ENCODE measurements around the gene LRRC36.

The LRRC36 gene

DNA sequence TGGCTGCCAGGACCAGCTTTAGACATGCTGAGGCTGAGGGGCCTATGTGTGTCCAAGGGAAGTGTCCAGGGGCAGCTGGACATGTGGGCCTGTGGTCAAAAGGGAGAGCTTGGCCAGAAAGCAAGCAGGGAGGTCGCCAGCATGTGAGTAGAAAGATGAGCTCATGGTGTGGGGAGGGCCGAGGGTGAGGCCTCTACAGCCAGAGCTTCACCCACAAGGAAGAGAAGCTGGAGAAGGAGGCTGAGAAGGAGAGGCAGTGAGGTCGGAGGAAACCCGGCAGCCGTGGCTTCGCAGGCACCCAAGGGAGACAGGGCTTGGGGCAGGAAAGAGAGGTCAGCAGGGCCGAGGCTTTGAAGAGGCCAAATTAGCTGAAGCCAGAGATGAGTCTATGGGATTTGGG is 100.3 kb downstream of the LRRC36 start:
- no peak for DNase-seq

DNA sequence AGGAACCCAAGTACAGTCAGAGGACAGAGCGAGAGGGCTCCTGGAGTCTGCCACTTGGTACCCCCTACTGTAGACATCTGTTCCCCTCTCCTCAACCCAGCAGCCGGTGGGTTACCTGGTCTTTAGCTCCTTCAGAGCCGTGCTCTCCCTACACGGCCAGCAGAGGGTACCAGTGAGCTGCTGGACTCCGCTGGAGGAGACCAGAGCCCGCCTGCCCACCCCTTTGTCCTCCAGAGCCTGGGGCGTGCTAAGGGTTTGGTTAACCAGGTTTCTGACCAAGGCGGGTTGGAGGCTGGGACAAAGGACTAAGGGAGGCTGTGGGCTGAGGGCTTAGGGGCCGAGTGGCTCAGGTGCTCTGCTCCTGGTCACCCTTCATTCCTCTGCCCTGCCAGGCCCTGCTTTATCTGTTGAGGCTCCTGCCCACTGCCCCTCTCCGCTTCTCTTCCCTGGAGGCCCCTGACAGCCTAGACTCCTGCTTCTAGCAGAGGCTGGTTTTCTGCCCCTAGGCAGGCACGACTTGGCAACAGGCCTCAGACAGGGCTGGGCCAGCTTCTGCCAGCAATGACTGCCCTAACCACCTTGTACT is 101.6 kb downstream of the LRRC36 start:
- peak in 8 of 14 donors; percentile 19 to 65 (median 27) for DNase-seq

DNA sequence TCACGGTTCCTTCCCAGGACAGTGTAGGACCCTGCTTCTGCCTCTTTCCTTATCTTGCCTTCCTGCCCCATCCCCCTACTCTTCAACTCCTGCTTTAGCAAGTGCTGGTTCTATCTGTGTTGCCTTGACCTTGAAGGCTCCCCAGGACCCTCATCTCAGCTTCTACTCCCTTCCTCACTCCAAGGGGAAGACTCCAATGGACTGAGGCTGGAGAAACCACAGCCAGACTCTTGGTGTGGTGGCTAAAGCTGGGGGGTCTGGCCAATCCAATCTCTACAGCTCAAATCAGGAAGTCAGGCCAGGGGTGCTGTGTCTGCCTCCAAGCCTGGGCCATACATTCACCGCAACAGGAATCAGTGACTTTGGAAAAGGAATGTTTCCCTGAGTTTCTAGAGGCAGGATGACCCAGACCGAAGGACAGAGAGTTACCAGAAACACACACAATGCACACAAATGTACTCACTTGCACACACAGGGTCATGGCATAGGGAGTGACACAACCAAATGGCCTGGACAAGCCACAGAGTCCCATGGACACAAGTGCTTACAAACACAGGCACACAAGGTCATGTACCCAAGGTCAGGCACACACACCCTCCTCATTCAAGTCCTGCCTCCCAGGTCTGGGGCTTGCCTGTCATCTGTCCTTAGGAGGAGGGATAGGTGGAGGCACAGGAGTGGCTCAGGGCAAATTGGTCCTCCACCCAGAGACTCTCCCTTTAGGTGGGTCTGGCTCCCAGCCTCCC is 102.6 kb downstream of the LRRC36 start:
- no peak for DNase-seq

DNA sequence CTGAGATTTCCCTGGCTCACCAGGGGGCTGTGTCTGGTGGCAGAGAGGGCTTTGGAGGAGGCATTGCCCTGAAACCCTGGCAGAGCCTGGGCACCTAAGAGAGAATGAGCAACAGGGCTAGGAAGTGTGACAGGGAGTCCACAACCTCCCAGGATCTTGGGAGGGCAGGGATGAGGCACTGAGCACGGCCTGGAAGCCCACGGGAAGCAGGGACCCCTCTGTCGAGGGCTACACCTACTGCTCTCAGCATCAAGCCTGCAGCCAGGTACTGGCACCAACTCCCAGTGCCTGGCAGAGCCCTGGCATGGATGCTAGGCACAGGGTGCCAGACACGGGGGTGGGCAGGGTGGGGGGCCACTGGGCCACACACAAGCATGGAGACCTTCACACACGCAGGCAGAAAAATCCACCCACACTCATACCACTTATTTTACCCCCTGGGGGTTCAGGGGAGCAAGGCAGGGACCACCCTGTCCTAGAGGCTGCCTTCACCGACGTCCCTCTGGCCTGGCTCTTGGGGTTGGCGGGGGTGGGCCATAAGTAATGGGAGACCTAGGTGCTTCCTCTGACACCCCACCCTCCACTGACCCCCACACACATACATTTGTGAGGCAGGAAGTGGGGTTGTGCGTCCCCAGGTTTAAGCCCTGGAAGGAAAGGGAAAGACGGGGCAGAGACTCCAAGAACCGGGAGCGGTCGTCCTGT is 103.3 kb downstream of the LRRC36 start:
- no peak for DNase-seq

DNA sequence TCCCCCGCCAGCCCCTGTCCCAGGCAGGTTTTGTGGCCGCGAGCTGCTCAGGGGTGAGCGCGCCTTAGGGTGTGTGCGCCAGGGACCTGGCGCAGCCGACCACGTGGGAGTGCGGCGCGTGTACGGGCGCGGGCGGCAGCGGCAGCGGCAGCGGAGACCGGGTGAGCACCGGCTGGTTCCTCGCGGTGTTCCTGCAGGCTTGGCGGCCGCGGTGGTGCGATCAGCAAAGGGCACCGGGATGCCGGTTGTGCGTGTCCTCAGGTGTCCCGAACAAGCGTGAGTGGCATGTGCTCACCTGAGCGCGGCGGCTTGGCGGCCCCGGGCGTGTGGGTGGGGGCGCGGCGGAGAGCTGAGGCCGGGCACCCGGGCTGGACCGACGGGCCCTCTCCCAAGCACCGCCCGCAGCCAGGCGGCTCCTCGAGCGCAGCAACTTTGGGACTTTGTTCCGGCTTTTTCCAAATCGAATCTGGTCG is 103.9 kb downstream of the LRRC36 start:
- no peak for DNase-seq

DNA sequence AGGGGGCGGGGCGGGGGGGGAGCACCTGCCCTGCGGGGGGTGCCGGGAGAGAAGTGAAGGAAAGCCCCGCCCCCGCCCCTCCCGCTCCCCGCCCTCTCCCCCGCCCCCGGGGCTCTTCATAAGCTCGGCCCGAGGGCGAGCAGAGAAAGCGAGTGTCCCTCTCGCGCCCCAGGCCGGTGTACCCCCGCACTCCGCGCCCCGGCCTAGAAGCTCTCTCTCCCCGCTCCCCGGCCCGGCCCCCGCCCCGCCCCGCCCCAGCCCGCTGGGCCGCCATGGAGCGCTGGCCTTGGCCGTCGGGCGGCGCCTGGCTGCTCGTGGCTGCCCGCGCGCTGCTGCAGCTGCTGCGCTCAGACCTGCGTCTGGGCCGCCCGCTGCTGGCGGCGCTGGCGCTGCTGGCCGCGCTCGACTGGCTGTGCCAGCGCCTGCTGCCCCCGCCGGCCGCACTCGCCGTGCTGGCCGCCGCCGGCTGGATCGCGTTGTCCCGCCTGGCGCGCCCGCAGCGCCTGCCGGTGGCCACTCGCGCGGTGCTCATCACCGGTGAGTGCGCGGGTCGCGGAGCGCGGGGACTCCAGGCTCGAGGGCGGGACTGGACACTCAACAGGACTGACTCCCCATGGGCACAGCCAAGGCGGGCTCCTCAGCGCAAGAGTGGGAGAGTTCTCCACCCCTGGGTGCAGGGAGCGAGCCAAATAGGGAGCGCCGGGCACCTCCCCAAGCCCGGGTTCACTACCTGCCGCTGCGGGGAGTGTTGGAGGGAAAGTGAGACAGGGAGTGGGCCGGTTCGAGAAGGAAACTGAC is 104.6 kb downstream of the LRRC36 start, which contains the start of gene HSD11B2:
HSD11B2 (plus strand) TSS at position 145 of the 798 bp plus-strand sequence; CDS start at position 273, 128 bp downstream.
- peak in 5 of 14 donors; percentile 21 to 62 (median 33) for DNase-seq

DNA sequence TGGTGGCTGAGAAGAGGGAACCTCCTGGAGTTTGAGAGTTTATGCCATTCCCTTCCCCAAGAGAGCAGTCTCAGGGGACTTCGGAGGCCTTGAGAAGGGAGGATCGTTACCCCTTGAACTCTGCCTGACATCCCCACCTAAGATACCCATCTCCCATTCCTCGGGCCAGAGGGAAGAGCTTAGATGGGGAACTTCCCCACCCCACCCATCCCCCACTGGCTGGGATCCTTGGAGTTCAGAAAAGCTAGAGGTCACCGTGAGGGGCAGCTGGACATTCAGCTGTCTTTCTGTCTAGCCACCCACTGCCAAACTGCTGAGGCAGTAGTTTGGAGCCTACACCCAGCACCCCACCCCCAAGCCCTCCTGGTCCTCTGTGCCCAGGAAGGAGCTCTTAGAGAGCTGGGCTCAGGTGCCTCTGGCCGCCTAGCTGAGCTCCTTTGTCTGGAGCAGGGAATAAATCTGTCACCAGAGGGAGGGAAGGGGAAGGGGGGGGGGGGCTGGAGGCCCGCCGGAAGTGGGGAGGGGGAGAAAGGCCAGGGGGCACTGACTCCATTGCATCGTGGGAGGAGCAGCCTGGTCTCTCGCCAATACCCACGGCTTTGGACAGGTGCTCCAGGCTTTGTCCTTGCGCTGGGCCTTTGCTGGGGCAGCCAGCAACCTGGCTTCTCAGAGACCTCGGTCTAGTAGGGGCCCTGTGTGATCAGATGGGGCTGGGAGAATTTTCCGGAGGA is 105.3 kb downstream of the LRRC36 start:
- no peak for DNase-seq

DNA sequence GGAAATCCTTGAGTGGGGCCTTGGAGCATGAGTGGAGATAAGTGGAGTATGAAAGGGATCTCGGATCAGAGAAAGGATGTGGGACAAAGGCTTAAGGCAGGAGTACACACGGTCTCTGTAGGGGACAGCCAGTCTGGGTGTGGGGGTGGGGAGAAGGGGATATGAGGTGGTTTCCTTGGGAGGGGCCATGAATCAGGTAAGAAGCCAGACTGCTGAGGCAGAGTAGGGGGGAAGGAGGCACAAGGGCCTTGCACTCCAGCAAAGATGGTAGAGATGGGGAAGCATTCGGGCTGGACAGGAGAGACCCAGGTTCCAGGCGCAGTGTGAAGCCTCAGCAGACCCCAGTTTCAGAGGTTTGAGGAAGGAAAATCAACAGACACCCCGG is 105.9 kb downstream of the LRRC36 start:
- DNase-seq: no peak

DNA sequence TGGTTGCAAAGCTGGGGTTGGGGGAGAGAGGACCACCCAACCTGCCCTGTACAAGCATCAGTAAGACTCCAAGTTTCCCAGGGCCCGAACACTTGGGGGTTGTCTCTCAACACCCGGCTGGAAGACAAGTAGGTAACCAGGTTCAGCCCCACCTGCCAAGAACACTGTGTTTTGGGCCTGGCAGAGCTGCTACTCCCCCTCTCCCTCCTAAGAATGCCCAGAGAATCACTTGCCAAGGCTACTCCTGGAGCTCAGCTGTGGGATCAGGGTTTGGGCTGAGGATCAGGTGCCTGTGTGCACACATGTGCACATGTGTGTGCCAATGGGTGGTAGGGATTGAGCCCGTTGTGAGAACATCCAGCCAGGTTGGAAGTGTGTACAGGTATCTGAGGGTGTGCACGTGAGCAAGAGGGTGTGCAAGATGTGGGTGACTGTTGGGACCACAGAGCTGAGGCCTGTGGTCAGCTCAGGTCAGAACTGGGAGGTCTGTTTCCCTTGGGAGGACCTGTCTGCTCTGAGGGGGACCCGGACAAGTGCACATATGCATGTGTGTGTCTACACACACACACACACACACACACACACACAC is 106.6 kb downstream of the LRRC36 start:
- DNase-seq: no peak
